IPS DF 4.7 (cell line): Measurements from ENCODE around the gene OLIG2.

Experiments used
- DNase-seq: peaks from one replicate; pipeline ENCODE4 v3.0.0-alpha.2; 2013; ENCODE audit warnings: low spot score; ENCODE audit errors: extremely low read depth

The OLIG2 gene

DNA sequence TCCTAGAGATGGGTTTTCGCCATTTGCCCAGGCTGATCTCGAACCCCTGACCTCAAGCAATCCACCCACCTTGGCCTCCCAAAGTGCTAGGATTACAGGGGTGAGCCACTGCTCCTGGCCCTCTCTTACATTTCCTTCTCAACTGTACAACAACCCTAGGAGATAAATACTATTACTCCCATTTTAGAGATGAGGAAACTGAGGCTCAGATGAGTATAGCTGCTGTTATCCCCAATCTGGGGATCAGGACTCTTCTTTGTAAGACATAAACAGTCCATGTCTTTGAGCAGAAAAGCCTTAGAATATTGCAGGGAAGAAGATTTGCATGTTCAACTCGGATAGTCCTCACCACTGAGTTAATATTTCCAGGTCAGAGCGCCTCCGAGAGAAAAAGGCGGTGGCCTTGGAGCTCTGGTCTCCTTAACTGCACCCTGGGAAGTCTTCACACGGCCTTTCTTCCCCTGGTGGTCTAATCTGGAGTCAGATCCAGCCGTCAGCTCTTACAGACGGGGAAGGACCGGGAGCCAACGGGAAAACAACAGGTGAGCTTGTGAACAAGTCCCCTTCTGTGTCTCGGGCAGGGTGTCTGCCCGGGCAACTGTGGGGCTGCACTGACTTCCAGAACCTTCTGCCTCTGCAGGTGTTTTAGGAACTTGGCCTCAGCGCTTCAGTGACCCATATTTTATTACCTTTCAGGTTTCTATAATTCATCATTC lies 38.3 kb downstream of the OLIG2 start:
- DNase-seq, result no peak

DNA sequence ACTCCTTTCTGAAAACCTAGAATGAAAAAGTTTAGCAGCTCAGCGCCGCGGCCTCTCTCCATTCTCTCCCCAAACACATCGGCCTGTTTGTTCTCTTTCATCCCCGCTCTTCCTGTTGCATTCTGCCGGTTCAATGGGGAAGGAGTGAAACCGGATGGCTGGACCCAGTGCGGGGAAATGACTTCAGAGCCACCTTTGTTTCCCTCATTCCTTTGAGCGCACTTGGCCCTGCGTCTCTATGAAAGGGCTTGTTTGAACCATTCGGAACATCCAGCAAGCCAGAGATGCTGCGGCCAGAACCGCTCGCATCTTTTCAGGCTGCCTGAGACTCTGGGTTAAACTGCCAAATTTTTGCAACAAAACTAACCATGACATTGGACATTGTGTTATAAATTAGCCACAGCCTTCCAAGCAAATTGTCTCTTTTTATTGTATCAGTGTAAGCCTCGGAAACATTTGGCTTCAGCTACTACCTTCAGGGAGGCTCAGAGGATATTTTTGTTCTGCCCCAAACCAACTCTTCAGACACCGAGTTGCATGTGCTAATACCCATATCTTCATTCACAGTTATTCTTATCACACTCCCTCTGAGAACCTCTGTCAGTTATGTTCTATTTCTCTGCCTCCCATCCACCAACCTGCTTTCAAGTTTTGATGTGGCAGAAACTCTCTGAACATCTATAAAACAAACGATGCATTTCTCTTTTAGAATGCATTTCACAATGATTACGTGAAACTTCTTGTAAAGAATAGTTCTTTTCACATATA lies 39.1 kb downstream of the OLIG2 start:
- DNase-seq, result no peak

DNA sequence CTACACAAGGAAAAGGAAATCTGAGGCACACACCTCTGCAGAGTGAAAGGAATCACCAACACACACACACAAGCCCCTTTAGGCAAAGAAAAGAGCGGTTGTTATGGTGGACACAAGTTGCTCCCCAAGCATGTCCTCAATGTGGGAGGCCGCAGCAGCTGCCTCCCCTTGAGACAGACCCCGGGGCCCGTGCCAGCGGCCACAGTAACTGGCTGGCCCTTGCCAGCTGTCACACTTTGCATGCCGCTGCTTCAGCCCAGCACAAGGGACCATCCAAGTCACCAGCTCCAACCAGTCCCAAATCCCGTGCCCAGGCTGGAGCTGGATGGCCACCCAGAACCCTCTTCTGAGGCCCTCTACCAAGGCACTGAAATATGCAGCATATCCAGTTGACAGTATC lies 41.3 kb downstream of the OLIG2 start:
- DNase-seq, result no peak

DNA sequence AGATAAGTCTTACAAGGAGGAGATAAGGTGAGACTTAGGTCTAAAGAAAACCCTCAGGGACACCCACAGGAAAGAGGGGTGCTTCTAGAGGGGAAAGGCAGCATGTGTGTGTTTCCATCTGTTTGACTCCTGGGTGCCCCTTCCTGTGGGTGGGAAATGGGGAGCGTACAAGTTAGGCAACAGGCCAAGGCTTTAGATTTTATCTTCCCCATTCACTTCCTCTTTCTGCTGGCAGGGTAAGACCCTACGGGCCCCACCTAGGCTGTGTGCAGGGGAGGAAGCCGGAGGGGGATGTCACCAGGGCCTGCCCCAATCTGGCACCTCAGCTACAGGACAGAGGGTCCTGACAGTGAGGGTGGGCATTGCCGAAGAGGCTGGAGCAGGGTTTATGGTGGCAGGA lies 41.7 kb downstream of the OLIG2 start:
- DNase-seq, result no peak

DNA sequence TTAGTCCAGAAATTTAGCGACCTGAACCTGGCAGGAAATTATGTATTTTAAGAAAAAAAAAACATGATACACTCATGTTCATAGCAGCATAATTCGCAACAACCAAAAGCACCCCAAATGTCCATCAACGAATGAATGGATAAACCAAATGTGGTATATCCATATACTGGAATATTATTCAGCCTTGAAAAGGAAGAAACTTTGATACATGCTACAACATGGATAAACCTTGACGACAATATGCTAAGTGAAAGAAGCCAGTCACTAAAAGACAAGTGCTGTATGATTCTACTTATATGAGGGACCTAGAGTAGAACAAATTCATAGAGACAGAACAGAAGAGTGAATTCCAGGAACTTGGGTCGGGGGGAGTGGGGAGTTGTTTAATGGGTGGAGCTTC lies 43.5 kb downstream of the OLIG2 start:
- no peak for DNase-seq

DNA sequence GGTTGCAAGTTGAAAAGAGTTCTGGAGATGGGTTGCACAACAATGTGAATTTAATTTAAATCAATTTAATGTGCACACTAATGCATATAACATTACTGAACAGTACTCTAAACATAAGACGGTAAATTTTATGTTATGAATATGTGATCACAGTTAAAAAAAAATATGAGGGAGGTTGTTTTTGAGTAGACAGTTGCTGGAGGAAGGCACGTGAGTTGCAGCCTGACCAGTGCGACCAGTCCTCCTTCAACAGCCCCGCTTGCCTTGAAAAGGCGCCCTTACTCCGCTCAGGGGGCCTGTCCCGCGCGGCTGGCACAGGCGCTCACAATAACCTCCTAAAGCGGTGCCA lies 43.9 kb downstream of the OLIG2 start:
- no peak for DNase-seq

DNA sequence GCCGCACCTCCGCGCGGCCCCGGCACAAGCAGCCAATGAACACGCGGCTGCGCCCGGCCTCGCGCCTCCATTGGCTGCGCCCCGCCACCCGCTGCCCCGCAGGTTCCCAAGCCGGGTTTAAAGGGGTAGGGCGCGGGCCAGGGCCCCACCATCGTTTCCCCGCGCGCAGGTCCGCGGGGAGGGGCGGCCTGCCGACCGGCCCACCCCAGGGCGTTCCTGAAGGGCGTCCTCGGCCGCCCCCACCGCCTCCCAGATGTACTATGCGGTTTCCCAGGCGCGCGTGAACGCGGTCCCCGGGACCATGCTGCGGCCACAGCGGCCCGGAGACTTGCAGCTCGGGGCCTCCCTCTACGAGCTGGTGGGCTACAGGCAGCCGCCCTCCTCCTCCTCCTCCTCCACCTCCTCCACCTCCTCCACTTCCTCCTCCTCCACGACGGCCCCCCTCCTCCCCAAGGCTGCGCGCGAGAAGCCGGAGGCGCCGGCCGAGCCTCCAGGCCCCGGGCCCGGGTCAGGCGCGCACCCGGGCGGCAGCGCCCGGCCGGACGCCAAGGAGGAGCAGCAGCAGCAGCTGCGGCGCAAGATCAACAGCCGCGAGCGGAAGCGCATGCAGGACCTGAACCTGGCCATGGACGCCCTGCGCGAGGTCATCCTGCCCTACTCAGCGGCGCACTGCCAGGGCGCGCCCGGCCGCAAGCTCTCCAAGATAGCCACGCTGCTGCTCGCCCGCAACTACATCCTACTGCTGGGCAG lies 44.4 kb downstream of the OLIG2 start, which contains the start of gene OLIG1:
TSS of gene OLIG1 (plus strand) at position 148 of the 750 bp plus-strand sequence. CDS start at position 254, 106 bp downstream.
- no peak for DNase-seq

DNA sequence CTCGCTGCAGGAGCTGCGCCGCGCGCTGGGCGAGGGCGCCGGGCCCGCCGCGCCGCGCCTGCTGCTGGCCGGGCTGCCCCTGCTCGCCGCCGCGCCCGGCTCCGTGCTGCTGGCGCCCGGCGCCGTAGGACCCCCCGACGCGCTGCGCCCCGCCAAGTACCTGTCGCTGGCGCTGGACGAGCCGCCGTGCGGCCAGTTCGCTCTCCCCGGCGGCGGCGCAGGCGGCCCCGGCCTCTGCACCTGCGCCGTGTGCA lies 44.9 kb downstream of the OLIG2 start:
- DNase-seq, result no peak

DNA sequence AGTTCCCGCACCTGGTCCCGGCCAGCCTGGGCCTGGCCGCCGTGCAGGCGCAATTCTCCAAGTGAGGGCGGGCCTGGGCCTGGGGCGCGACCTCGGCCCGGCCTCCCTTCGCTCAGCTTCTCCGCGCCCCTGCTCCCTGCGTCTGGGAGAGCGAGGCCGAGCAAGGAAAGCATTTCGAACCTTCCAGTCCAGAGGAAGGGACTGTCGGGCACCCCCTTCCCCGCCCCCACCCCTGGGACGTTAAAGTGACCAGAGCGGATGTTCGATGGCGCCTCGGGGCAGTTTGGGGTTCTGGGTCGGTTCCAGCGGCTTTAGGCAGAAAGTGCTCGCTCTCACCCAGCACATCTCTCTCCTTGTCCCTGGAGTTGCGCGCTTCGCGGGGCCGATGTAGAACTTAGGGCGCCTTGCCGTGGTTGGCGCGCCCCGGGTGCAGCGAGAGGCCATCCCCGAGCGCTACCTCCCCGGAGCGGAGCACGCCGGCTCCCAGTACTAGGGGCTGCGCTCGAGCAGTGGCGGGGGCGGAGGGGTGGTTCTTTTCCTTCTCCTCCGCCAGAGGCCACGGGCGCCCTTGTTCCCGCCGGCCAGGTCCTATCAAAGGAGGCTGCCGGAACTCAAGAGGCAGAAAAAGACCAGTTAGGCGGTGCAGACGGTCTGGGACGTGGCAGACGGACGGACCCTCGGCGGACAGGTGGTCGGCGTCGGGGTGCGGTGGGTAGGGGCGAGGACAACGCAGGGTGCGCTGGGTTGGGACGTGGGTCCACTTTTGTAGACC lies 45.4 kb downstream of the OLIG2 start:
- no peak for DNase-seq

DNA sequence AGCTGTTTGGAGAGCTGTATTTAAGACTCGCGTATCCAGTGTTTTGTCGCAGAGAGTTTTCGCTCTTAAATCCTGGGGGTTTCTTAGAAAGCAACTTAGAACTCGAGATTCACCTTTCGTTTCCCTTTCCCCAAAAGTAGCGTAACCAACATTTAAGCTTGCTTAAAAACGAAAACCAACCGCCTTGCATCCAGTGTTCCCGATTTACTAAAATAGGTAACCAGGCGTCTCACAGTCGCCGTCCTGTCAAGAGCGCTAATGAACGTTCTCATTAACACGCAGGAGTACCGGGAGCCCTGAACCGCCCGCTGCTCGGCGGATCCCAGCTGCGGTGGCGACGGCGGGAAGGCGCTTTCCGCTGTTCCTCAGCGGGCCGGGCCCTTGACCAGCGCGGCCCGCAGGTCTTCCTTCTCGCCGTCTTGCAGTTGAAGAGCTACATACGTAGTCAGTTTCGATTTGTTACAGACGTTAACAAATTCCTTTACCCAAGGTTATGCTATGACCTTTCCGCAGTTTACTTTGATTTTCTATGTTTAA lies 46.1 kb downstream of the OLIG2 start:
- DNase-seq, result no peak

DNA sequence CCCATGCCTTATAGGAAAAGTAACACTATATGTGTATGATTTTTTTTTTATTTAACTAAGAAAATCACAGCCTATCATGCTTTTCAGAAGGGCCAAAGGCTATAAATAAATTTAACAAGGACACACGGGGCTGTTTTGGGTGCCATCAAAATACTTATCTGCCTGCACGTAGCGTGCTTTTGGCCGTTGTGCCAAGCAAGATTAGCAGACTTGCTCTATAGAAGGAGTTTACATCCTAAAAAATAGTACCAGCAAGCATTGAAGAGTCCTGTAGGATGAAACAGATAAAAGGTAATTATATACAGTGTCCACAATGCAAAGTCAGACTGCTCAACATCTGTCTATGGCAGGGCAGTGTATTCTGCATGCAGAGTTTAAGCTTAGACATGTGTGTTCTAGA lies 47.9 kb downstream of the OLIG2 start:
- DNase-seq, result no peak

DNA sequence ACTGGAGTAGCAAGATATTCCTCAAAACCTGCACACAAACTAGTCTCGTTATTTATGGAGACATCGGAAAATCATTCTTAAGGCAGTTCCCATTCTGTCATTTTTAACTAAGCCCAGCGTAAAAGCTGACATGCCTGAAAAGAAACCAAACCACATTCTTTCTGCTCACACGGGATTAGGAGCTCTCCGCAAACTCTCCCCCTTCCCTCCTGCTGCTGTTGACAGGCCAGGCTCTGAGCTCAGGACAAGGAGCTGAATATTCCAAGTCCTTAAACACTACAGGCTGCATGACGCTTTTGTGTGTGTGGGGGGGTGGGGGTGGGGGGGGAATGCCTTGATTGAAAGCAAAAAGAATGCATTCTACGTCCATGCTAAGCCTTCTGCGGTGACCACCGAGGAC lies 49.4 kb downstream of the OLIG2 start:
- no peak for DNase-seq

DNA sequence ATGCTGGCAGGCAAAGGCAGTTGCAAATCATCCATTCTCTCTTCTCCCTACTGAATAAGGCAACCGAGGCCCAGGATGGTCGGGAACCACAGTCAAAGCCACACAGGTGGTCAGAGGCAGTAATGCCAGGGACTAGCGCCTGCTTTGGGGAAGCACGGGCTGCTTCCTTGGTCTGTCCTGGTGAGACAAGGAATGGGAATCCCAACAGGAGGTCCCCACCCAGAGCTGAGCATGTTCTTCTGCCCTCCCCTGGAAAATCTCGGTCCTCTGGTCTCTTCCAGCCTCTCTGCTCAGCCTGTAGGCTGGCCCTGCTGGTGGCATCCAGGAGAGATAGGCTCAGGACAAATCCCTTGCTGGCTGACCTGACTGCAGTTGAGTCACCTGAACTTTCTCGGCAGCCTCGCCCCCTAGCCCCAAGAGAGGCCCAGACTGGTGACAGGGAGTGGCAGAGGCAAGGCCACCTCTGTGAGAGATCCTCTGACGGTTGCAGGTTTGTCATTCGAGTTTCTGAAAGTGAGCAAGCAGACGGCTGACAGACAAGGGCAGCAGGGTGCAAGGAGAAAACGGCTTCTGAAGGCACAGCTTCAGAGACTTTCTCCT lies 50.0 kb downstream of the OLIG2 start:
- DNase-seq, result no peak

DNA sequence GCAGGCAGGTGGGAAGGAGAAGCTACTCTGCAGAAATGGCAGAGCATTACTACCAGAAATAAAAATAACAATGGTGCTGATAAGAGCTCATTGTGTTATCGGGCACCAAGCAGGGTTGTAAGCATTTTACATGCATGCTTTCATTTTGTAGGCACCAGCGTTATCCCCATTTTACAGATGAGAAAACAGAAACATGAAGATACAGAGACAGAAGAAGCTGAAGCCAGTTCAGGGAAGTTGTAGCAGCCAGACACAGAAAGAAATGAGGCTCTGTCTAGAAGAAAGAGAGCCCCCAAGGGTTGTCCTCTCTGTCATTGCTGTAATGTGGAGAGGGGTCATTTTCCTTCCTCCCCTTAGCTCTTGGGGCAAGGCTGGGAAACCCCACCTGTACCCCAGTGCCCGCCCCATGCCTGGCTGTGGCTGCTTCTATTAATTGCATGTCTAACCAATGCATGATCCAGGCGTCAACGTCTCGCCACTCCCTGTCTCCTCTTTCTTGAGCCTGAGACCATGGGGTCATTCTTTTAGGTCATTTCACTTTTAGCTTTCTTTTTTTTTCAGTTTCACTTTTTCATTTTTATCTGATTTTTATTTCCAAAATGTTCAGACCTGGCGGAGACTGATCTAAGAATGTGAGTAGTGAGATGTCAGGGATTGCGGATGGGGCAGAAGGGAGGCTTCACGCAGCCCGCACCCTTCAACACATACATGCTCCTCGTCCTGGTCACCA lies 51.0 kb downstream of the OLIG2 start:
- DNase-seq, result no peak
